ENCODE data around the gene COBL.

The COBL gene

DNA sequence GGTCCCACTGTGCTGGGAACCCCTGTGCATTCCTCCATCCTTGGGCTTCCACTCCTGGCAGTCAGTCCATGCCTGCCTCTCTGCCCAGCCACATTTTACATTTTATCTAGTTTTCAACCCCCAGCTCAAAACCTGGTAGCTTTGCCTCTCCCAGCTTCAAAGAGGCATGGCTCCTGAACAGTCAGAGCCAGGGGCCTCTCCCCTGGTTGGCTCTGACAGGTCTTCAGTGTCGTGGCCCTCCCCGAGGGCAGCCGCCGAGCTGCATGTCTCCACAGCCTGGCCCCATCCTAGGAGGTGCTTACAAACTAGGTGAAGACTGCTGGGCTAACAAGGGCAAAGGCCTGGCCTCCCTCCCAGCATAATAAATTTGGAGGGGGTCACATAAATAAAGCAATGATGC is 14.8 kb downstream of the COBL start:
- no peak for DNase-seq

DNA sequence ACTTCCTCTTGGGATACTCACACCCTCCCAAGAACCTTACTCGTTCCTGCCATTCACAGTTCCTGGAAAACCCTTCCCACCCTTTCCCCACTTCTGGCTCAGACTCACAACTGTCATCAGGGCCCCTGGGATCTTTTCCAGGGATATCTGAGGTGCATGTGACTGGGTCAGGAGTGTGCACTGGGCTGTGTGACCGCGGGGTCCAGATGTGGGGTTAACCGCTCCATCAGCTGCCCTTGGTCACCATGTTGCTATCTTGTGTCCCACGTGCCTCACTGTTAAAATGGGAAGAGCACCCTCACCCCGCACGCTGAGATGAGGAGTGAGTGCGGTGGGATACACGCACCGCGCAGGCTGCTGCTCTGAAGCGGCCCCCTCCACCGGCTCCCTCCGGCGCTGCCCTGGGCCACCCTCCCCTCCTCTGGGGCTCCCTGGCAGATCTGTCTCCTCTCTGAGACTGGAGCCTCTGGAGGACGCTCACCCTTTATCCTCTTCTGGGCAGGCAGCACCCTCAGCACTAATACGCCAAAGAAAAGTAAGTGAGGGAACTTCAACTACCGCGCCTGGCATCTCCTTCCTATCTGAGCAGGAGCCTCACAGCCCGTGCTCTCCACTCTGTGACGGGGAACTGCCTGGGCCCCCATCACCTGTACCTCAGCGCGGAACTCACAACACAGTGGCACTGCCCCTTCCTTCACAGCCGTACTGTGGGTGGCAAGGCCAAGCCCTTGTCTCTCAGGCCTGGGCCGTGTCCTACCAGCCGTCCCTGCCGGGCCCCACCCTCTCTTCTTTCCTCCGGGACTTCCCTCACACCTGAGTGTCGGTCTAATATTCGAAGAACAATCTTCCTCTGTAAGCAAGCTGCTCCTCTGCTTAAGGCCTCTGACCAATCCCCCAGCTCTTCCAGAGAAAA is 15.6 kb downstream of the COBL start:
- DNase-seq, result no peak

DNA sequence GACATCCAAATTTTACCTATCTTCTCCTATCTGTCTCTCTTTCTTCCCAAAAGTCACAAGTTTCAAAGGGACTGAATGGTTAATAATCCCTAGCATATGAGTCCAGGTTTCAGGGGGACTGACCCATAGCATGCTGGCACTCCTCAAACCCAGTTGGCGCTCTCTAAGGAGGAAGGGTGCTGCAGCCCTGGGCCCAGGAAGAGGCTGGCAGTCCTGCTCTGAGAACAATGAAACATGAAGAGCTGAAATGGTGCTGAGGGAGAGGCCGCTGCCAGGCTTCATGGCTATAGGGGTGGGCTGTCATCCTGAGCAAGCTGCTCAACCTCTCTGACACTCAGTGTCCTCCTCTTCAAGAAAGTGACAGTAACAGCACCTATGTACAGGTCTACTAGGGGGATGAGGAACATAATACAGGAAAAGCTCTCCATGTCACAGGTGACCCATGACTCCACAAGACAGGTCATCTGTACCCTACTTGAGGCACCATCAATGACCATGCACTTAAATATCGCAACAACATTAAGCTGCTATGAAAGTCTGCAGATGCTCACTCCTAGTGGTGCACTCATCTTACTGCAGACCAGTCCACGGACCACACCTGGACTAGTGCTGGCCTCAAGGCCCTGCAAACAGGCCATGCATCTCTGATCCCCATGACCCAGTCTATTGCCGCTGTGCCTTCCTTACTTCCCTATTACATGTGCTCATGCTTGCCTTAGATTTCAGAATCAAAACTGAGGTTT is 17.0 kb downstream of the COBL start:
- peak; percentile 22 for DNase-seq

DNA sequence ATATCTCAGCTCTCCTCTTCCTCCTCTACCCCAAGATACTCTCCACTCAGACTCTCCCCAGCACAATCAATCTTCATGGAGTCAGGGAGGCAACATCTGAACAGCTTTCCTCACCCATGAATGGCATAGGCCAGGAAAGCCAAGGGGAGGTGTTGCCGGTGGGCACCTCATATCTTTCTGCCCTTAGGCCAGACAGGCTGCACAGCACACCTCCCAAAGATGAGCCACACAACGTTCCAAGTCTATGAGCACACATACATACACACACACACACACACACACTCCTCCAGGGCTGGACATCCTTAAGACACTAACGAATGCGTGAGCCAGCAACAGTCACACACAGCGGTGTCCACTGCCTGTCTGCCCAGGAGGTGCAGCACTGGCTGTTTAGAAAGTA is 17.7 kb downstream of the COBL start:
- no peak for DNase-seq

DNA sequence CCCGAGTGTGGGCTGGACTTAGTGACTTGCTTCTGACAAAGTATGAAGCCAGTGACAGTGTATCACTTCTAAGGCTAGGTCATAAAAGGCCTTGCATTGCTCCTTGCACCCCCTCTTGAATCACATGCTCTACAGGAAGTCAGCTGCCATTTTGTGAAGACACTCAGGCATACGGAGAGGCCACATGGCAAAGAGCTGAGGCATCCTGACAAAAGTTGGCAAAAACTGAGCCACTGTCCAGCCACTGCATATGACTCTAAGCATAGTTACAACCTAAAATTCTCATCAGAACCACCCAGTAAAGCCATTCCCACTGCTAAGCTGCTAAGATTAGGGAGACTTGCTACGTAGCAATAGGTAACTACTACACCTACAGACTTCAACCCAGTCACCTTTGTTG is 18.6 kb downstream of the COBL start:
- no peak for DNase-seq

DNA sequence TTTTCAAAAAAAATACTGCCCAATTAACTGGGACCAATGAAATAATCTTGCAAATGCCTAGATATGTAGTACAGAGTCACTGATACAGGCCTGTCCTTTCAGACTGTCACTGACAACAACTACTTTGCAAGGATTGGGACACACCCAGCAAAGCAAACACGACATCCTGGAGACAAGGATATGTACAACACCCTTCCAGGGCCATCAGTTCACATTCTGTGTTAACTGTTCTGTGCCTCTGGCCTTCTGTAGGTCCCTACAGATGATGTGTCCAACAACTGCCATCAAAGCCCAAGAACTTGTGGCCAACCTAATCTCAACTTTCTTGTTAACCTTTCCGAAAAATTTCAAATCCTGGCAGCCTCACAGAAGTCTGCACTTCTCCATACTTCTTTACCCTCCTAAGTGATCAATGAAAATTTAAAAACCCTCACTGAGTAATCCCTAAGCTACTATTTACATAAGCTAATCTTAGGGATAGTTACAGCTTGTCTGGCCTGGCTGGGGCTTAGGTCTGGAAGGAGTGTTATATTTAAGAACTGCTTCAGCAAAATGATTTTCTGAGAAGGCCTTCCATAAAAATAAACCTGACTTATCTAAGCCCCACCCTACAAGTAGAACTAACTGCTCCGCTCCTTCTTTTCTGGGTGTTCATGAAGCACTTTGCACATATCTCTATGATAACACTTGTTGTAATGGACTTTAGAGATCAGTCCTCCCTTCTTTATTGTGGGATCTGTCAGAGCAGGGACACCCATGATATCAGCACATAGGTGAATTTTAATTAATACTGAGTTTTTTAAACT is 21.0 kb downstream of the COBL start:
- peak; percentile 76 for DNase-seq

DNA sequence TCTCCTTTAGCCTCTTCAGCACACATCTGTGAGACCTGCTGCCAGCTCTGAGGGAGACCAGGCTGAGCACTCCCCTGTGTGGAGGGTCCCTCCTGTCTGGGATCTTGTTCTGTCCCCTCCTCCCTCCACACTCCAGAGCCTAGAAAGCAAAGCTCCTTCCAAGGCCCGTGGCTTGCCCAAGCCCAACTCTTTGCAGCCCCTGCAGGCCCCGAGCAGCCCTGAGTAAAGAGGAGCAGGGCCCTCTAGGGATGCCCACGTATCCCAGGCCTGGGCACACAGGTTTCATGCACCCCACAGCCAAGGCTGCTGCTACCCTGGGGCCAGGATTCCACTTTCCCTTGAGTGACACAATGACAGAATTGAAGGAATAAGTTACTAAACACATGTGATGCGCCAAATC is 24.0 kb downstream of the COBL start:
- peak; percentile 52 for DNase-seq

DNA sequence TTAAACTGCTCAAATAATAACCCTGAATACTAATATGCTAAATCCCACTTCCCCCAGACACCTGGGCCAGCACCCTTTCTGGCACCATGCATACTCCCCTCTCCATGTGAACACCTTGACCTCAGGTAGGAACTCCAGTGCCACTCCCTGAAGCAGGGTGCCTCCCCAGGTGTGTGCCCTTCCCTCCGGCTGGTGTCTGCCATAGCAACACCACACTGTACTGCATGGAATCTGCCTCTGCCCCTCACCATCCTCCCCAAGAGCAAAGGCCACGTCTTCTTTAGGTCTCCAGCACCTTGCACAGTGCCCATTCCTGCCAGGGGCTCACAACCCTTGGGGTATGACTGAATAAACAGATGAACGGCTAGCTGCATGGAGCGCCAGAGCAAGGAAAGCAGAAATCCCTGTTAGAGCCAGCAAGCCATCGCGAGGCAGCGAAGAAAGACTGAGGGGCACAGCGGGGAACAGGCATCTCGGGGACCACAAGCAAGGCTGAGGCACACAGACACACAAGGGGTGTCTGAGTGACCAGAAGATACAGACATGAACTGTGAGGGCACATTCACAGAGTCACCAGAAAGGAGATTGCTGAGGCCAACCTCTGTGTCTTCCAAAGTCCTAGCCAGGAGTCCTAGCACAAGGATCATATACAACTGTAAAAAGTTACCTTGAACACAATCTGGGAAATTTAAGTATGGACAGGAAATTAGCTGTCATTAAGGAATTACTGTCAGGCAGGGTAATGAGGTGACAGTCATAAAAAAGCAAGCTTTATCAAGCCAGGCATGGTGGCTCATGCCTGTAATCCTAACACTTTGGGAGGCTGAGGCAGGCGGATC is 25.7 kb downstream of the COBL start:
- no peak for DNase-seq

DNA sequence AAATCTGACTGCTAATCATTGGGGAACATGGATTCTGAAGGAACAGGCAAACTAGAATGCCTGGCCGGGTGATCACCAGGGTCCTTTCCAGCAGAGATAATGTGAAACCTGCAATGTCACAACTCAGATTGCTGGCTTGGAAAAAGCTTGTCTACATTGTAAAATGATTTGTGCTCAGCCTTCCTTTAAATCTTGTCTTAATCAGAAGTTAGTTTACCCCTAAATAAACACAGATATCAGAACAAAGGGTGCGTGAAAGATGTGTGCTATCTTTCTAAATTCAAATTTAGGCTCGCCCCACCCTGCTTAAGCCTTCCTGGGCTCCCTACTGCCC is 26.3 kb downstream of the COBL start:
- no peak for DNase-seq

DNA sequence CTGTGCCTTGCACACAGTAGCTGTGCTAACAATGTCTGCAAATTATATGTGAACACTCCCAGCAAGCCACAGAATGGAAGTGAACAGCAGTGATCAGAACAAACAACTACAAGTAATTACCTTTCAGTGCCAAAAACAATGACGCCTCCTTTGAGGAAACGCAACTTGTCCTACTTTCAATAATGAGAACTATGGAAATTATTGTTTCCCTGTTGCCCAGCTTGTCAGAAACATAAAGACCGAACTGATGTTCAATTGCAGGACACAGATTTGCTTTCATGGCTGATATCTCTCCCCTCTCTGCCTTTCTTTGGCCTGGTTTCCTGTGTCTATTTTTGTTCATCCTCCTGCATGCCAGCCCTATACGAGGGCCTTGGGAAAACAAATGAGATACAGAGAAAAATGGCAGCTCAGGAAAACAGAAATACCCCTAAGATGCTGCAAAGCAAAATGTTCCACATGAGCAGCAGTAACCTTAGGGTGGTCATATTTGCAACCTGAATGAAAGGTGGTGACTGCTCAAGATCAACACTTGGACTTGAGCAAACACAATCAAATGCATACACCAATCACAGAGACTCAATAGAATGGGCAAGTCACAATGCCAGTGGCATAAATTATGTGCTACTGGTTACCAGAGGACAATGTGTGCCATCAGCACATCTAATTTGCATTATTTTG is 26.8 kb downstream of the COBL start:
- DNase-seq, result no peak

DNA sequence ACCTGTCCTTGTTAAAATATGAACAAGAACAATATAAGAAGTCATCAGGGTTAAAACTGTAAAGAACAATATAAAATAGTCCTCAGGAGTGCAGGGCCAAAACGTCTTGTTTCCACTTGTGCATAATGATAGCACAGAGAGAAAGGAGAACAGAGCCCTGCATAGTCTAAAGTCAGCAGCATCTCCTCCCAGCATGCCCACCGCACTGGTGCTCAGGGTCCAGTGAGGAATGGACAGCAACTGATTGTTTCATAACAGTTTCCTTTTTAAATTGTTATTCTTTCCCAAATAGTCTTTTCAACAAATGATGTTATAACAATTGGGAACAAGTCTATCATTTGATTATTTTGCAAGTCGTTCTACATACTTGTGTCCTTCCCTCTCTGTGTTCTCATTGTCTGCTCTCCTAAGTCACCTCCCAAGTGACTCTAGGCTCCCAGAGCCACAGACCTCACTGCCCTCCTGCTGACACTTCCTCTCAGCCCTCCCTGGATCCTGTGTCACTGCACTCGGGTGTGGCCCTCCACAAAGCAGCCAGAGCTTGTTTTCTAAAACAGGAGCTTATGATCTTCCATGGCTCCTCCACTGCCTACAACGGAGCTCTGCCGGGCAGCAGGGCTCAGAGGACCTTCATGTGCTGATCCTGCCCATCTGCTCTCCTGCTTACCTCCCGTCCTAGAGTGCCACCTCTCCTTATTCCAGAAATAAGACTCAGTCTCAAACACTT is 27.6 kb downstream of the COBL start:
- DNase-seq, result peak; percentile 80

DNA sequence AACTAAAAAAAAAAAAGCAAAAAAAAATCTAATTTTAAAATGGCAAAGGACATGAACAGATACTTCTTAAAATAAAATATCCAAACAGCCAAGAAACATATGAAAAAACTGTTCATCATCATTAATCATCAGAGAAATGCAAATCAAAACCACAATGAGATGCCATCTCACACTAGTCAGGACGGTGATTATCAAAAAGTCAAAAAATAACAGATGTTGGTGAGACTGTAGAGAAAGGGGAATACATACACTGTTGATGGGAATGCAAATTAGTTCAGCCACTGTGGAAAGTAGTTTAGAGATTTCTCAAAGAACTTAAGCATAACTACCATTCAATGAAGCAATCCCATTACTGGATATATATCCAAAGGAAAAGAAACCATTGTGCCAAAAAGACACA is 30.2 kb downstream of the COBL start:
- no peak for DNase-seq

DNA sequence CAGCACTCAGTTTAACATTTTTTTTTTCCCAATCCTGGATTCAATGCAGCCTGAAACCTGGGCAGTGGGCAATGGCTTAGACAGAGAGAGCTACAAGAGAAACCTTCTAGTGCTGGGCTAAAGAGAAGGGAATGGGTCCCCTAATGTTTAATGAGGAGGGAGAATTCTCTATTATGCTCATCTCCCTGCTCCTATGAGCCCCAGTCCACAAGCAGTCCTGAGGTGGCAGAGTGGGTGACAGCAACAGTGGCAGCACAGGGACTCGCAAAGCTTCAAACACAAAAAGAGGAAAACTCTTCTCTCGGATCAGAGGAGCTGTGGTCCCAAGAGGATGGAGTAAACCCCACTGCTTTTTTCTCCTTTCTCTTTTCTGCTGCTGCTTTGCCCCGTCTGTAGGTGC is 36.5 kb downstream of the COBL start:
- peak; percentile 23 for DNase-seq

DNA sequence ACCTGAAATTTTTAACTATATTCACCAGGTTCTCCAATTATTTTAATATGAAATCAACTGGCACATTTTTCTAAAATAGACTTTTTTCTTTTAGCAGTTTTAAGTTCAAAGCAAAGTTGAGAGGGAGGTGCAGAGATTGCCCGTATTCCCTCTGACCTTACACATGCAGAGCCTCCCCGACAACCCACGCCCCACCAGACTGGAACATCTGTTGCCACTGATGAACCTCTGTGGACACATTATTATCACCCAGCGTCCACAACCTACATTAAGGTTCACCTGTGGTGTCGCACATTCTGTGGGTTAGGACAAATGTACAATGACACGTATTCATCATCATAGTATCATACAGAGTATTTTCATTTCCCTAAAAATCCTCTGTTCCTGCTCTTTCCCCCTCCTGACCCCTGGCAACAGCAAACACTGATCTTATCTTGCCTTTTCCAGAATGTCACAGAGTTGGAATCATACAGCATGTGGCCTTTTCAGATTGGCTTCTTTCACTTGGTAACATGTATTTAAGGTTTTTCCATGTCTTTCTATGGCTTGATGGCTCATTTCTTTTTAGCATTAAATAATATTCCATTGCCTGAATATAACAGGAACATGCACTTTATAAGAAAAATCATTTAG is 37.1 kb downstream of the COBL start:
- DNase-seq, result peak; percentile 44

DNA sequence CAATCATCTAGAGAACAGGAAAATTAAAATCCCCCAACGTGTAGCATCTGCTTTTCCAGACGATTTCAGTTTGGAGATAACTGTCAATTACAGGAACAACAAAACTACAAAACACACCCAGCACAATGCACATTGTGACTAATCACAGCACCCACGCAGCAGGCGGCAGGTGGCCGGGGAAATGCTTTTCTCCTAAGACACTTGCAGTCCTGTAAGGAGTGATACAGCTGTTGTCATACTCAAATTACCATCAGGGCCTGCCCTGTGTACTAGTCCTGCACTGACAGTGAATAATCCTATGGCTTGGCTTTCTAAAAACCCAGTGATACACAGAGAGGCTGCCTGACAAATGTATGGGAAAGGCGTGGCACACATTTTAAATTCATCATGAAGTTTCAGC is 37.8 kb downstream of the COBL start:
- DNase-seq, result peak; percentile 97

DNA sequence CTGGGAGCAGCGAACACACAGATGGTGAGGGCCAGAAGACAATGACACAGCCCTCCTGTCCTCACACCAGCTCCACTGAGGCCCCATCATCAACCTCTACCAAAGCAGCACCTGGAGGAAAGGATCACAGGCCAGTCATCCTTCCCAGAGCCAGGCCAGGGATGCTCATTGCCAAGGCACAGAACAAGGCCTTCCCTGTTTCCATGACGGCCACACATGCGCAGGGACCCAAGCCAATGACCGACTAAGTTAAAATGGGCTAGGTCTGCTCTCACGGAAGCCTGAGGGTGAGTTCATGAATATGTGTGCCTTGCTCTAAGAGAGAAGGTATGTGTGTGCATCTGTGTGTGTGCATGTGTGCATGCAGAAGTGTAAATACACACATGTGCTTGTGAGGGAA is 39.6 kb downstream of the COBL start:
- DNase-seq, result no peak

DNA sequence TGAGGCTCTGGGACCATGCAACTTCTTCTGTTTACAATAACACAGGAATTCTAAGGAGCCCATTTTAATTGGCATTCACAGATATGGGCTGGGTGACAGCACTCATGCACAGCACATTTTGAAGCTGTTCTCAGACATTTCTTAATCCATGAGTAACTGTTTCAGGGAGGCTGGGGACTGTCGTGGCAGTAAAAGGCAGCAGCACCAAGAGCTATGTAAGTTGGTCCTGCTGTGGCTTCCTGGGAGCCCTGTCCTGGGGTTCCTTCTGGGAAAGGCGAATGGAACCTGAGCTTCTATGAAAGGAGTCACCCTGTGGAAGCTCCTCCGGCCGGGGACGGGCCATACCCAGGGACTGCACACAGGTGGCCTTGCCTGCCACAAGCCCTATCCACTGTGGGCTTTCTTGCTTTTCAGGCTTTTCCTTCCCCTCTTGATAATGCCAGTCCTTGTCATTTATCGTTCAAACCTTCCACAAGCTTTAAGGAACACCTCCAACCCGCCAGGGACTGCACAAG is 40.5 kb downstream of the COBL start:
- no peak for DNase-seq

DNA sequence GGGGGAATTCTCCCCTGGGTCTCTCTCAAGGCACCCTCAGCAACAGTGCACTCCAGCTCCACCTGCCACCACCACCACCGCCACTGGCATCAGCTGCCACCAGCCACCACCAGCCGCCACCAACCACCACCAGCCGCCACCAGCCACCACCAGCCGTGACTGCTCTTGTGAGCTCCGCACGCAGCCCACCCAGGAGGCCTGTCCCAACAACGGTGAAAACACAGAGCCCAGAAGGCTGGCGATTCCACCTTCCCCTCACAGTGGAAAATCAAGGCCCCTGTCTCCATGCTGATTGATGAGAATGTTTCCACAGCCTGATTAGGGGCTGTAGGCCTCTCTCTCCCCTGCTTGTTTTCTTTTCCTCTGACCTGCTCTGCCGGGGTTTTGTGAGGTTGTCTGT is 41.1 kb downstream of the COBL start:
- peak; percentile 13 for DNase-seq

DNA sequence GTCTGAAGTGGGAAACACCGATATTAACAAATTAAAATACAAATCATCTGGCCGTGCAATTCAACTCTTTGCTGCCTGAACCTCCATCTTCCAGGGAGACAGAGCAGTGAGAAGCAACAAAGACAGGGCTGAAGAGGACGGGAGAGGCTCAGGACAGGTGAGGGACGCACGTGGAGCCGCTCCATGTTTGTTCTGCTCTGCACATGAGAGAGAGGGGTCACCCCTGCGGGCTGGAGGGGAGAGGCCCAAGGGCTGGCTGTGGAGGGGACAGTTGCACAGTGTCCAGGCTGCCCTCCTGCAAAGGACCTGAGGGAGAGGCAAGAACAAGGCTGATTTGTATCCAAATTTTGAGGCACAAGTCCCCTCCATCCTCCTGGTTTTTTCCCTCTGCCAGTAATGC is 41.7 kb downstream of the COBL start:
- no peak for DNase-seq

DNA sequence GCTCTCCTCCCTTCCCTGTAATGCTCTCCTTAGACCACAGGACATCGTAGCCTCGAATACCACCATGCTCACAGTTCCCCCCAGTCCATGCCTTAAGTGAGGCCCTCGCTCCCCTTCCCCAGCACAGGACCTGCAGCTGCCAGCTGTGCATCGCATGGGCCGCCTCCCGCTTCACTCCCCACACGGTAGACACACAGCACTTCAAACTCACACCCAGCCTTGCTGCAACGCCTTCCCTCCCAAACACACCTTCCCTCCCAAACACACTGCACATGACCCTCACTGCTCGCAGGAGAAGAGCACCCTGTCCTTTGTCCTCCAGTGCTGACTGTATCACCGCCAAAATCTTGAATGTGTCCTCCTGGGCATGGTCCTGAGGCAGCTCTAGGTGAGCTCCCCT is 42.6 kb downstream of the COBL start:
- no peak for DNase-seq

DNA sequence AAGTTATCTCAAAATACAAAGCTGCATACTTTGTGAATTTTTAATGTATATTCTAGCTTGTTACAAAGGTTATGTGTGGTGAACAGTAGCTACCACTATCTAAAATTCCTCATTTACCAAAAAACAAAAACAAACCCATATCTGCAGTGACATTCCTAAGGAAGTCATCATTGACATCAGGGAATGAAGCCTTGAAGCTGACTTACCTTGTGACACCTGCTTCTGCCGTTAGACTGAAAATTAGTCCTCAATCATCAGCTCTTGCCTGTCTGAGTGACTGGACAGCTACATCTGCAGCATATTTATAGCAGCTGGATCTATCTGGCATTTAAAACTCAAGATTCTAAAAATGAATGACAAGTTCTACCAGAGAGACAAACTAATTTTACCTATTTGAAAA is 43.2 kb downstream of the COBL start:
- DNase-seq, result no peak
